22Rv1 (cell line): ENCODE results near the gene ERLIN1.

ENCODE experiments used
- H3K27ac ChIP-seq: fragments of 450-650 bp; 2 replicates; pipeline ENCODE4 v1.5.1; 2017
- ZFX ChIP-seq: fragments of 450-650 bp; IDR thresholded peaks from 2 replicates; pipeline ENCODE4 v1.6.1; 2017; ENCODE audit warnings: antibody characterized with exemption, borderline replicate concordance
- TF ChIP-seq, protein P1 (sequence below): fragments of 450-650 bp; IDR thresholded peaks from 2 replicates; pipeline ENCODE4 v1.5.1; 2017; ENCODE audit warnings: mild to moderate bottlenecking

Gene ERLIN1

DNA sequence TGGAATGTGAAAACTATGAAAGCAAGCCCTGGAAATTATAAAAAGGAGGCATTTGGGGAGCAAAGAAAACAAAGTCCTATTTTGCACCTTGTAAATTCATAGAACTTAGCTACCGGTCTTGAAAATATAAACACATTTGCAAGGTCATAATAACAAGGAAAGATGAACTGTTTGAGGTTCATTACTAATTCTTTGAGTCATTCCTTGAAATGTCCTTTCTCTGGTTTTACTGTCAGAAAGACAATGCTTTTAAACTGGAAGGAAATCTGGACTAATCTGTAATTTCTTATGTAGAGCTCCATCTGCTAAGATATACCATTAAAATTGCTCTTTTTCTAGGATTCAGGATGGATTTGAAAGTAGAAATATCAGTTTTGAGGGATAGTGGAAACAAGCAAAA is 1.4 kb downstream of the ERLIN1 start:
- H3K27ac ChIP-seq: peak overlapping the region; percentile 90
- no peak for TF ChIP-seq ZFX
- TF ChIP-seq, protein P1, sequence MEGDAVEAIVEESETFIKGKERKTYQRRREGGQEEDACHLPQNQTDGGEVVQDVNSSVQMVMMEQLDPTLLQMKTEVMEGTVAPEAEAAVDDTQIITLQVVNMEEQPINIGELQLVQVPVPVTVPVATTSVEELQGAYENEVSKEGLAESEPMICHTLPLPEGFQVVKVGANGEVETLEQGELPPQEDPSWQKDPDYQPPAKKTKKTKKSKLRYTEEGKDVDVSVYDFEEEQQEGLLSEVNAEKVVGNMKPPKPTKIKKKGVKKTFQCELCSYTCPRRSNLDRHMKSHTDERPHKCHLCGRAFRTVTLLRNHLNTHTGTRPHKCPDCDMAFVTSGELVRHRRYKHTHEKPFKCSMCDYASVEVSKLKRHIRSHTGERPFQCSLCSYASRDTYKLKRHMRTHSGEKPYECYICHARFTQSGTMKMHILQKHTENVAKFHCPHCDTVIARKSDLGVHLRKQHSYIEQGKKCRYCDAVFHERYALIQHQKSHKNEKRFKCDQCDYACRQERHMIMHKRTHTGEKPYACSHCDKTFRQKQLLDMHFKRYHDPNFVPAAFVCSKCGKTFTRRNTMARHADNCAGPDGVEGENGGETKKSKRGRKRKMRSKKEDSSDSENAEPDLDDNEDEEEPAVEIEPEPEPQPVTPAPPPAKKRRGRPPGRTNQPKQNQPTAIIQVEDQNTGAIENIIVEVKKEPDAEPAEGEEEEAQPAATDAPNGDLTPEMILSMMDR: no peak

GRCh38 chr10:100183481-100183880 is 2.3 kb downstream of the ERLIN1 start:
- H3K27ac ChIP-seq: no peak overlapping the region

DNA sequence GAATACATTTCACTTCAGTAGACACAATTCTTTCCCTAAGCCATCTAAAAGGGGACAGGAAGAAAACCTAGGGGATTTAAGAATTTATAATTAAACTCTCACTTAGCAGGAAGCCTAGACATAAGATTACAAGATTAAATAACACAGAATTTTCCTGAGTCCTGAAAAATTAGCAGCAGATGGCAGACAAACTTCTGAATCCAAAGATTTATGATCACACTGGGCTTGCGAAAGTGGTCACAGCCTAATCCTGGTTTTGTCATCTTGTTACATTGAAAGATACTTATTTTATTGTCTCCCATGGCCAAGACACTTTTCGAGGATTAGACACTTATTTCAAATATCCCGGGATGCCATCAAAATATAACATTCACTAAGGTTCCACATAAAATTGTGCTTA is 2.9 kb downstream of the ERLIN1 start:
- TF ChIP-seq, protein P1: no peak
- no peak for TF ChIP-seq ZFX
- H3K27ac ChIP-seq: no peak overlapping the region

More at GRCh38 chr10:100183481-100183880, 2.3 kb downstream of the ERLIN1 start:
- TF ChIP-seq, protein P1: no peak
- no peak for TF ChIP-seq ZFX

GRCh38 chr10:100182281-100182680 is 3.5 kb downstream of the ERLIN1 start:
- H3K27ac ChIP-seq: no peak overlapping the region
- TF ChIP-seq, protein P1: no peak
- no peak for TF ChIP-seq ZFX

DNA sequence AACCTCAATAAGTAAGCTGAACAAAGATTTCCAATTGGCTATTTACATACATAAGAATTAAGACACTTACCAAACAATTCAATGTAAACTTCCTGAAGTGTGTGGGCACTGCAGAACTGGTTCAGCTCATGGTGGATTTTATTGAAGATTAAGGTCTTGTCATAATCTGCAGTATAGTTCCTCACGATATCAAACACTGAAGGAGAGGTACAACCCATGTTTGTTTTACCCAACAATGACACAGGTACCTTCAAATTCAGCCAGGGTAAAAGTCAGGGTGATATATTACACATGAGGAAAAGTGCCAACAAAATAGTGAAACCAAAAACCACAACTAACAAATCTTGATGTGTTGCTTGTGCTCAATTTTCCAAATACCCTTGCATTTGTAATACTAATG is 10.0 kb downstream of the ERLIN1 start:
- no peak for TF ChIP-seq ZFX
- TF ChIP-seq, protein P1: no peak
- H3K27ac ChIP-seq: no peak overlapping the region

DNA sequence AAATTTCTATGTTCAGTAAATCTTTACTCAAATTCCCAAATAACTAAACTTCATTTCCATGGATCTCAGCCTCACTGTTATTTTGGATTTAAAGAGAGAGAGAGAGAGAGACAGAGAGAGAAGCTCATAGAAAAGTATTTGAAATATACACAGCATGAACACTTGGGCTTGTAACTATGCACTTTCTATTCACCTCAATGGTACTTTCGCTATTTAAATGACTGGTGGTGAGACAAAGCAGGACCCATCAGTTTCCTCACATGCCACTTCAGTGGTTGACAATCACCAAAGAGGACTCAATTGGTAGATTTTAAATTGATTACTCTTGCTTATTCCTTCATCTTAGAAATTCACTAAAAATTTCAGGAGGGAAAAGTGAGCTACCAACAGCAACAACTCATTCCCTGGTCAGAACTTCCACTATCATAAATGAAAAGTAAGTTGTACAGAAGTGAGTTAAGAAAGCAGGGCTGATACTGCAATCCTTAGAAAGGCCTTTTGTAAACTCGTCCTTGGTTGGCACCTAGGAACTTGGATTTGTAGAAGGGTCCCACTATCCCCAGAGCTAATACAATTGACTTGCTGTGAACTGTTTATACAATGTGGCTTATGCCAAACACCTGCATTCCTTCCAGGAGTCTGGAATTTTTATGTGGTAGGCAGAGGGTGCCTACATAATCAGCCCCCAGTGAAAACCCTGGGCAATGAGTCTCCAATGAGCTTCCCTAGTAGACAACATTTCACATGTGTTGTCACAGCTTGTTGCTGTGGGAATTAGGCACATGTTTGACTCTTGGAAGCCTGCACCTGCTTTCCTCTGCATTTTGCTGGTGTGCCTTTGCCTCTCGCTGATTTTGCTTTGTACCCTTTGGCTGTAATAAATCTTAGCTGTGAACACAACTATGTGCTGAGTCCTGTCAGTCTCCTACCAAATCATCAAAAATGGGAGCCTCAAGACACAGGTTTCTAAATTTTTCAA is 10.8 kb downstream of the ERLIN1 start:
- H3K27ac ChIP-seq: no peak overlapping the region
- TF ChIP-seq ZFX: no peak
- TF ChIP-seq, protein P1: no peak

DNA sequence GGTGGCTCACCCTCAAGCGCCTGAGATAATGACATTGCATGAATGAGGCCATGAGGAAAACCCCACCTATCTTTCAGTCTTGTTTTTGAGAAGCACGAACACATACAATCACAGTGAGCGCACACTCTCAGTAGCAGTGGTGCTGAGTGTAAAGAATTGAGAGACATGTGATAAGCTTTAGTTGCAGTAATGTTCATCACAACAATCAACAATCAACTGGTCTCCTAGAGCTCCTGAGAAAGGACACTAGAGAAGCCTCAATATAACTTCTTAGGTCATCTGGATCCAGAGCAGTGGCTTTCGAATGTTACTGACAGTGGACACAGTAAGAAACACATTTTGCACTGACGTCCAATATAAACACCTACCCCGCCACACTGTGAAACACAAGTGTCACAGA is 12.8 kb downstream of the ERLIN1 start:
- no peak overlapping the region for H3K27ac ChIP-seq
- no peak for TF ChIP-seq ZFX
- TF ChIP-seq, protein P1: no peak
